Hematopoietic multipotent progenitor cell (in vitro differentiated cells): ENCODE measurements around the gene PTPRU. TPM values are rescaled to one million over a fixed set of nuclear protein-coding genes. Genes with fewer than 3 reads are reported as not detected.

Experiments used
- DNase-seq, 3 donors: peaks; one replicate each; pipeline ENCODE4 v3.0.0-alpha.2; 2011 to 2015; ENCODE audit warnings: low read depth in 2 of 3, low spot score in 2 of 3
- total RNA-seq: library from RNA; depleted of rRNA; stranded (reverse); fragments of >200 nt; gene quantifications from one replicate; pipeline ENCODE4 v1.2.3, GENCODE V29; 2012

PTPRU gene
- total RNA-seq, 1 donor = 0.27 TPM

GRCh38 chr1:29243023-29243870 is 6.9 kb downstream of the PTPRU start:
- DNase-seq = no peak

DNA sequence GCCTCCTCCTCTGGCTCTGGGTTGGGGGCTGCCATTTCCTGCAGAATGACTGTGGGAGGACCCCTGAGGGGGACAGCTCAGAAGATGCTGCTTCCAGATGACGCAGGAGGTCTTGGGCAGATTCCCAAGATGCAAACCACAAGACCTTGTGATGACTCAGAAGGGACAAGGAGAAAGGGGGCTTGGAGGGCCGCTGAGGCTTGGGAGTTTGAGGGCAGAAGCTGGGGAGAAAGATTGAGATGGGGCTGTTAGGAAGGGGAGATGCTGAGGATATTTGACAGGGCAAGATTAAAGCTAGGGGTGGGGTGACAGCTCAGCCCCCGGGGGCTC is 7.5 kb downstream of the PTPRU start:
- DNase-seq = no peak

DNA sequence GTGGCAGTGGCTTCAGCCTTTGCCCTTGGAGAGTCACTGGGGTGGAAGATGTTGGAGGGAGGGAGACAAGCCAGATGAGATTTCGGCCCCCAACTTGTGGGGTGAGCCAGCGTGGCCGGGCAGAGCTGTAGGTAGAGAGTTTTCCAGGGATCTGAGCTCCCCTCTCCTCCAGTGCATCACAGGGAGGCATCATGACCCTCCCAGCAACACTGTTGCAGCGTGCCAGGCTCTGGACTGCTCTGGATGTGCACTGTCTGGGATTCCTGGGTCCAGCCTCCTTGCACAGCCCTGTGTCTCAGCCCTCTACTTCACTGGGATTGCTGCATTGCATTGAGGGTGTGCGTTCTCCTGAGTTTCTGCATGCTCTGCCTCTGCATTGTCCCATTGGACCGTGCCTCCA is 8.9 kb downstream of the PTPRU start:
- DNase-seq = no peak

DNA sequence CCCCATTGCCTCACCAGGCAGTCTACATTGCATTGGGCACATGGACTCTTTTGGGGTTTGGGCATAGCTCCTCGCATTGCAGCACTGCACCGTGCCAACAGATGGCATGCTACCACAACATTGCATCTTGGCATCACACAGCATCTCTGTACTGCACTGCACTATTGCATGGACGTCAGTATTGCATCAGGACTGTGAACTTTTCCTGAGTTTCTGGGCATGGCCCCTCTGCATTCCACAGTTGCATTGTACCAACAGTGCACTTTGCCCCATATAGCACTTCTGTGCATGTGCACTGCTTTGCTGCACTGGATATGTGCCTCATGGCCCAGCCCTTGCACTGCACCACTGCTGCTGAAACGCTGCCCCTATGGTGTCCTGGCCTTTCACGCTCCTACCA is 9.6 kb downstream of the PTPRU start:
- peak in 1 of 3 donors; percentile 32 for DNase-seq

- no peak for DNase-seq
These were observed 10.7 kb downstream of the PTPRU start for GRCh38 chr1:29247044-29247443.

DNA sequence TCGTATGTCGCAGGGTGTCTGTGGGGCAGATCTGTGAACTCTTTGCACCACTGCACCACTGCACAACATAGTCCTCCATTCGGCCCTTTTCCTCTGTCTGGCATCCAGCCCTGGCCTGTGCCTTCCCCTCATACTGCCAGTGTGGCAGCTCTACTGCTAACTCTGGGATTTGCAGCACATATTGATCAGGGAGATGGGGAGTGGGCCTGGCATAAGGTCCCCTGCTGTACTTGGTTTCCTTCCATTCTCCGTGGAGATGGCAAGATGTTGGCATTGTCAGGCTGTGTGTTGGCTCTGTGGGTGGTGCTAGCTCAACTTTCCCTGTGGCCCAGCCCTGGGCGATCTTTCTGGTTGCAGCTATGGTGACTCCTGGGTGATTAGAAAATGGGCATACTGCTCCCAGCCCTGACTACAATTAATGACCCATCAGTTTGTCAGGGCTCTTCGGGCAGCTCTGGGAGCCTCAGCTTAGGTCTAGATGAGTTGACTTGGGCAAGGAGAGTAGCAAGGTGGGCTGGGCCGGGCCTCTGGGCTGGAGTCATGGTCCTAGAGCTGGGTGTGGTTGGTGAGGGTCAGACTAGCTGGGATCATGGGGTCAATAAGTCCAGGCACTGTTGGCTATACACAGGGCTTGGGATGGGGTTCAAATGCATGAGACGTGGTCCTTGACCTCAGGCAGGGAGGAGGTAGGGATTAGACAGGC is 11.4 kb downstream of the PTPRU start:
- DNase-seq = no peak

GRCh38 chr1:29248409-29248808 is 12.1 kb downstream of the PTPRU start:
- DNase-seq = no peak

- DNase-seq = no peak
These were observed 12.9 kb downstream of the PTPRU start for GRCh38 chr1:29249170-29249691.

DNA sequence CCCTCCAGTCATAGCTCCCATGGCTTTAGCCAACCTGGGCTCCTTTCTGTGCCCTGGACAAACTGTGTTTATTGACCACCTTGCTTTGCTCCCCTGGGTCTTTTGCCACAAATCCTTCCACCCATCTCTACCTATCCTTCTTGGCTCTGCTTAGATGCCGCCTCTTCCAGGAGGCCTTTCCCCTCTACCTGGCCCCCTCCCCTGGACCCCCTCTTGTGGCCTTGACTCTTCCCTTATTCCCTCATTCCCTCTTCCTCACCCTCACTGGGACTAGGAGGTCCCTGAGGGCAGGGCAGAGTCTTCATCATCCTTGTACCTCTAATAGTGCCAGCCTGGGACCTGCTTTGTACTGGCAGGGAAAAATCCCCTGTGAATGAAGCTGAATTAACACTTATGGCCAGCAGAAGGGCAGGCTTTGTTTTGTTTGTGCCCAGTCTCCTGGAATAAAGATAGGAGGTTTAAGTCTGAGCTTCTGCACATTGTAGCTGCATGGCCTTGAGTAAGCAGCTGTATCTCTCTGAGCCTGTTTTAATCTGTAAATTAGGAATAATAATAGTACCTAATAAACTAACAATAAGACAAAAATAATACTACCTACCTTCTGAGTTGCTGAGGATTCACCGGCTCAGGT is 13.7 kb downstream of the PTPRU start:
- DNase-seq = no peak

DNA sequence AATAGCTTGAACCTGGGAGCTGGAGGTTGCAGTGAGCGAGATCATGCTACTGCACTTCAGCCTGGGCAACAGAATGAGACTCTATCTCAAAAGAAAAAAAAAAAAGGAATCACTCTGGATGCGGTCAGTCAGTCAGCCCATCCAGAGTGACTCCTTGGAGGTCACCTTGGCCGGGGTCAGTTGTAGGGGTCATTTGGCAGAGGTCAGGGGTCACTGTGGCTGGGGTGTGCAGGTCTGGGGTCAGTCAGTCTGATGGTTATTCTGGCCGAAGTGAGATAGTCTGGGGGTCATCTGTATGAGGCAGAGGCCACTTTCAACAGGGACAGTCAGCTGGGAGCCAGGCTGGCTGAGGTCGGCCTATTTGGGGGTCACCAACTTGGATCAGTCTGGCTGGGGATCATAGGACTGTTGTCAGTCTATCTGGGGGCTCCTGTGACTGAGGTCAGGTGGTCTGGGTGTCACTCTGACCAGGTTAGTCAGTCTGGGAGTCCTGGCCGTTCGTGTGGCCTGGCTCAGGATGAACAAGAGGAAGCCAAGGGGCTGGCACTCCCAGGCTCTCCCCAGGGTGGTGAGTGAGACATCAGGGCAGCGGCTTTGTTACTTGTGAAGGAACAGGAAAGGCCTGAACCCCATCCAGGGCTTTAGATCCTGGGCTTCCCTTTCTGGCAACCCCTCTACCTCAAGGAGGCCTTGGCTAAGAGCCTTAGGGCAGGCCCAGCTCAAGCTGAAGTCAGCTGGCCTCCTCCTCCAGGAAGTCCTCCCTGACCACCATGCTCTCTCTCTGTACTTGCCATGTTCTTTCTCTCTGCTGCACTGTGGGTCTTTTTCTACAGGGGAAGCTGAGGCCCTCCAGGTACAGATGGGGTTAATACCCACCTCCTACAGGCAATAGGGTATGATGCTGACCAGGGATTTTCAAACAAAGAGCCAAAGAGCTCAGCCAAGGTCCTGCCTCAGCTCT is 15.1 kb downstream of the PTPRU start:
- no peak for DNase-seq

- no peak for DNase-seq
These were observed 16.9 kb downstream of the PTPRU start for GRCh38 chr1:29253180-29253579.

GRCh38 chr1:29254346-29254745 is 18.0 kb downstream of the PTPRU start:
- DNase-seq = no peak

- DNase-seq = no peak
These were observed 18.9 kb downstream of the PTPRU start for GRCh38 chr1:29255134-29255666.

DNA sequence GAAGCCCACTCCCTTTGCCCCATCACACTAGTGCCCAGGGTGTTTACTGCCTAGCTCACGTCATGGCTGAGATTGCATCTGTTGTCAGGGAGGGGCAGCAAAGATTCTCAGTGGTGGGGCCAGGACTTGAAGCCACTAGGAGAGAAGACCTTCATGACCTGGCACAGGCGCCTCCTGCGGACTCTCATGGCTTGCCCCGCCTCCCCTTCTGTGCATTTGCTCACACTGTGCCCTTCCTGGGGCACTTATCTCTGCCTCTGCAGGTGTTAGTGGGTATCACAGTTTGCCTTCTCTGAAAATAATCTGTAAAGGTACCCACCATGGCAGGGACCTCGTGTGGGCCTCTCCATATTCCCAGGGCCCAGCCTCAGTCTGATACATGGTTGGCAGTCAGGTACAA is 20.1 kb downstream of the PTPRU start:
- peak in 1 of 3 donors; percentile 18 for DNase-seq

- no peak for DNase-seq
These were observed 20.9 kb downstream of the PTPRU start for GRCh38 chr1:29256979-29257804.

GRCh38 chr1:29258189-29258975 is 22.1 kb downstream of the PTPRU start:
- no peak for DNase-seq

DNA sequence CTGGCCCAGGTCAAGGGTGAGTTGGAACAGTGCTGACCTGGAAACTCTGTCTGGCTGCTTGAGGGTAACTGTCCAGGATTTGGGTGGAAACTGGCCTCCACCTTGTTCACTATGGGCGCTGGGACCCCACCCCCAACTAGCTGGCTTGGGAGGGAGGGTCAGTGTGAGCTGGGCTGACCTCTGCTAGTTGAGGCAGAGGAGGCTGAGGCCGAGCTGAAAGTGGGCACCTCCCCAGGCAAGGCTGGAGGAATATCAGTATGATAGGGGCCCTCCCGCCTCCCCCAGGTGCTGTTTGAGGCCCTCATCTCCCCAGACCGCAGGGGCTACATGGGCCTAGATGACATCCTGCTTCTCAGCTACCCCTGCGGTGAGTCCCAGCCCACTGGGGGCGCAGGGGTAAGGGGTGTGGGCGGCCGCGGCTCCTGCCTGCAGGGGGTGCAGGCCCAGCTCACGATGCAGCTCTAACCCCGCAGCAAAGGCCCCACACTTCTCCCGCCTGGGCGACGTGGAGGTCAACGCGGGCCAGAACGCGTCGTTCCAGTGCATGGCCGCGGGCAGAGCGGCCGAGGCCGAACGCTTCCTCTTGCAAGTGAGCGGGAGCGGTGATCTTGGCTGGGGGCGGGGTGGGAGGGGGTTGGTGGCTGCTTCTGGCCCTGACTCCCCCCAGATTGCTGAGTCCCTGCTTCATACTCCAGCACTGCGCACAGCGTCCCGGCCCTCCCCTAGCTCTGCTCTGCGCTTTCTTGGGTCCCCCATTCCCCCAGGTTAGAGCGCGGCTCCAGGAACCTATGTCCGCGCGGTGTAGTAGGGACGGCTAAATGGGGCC is 22.9 kb downstream of the PTPRU start:
- peak in 1 of 3 donors; percentile 28 for DNase-seq
